Prostate gland (tissue), 2 donors: ENCODE measurements around the gene SCIN.

Experiments used
- POLR2A ChIP-seq: fragments of 450-650 bp; IDR thresholded peaks from one replicate; pipeline ENCODE4 v1.6.1; 2016; ENCODE audit warnings: antibody characterized with exemption, mild to moderate bottlenecking
- POLR2AphosphoS5 ChIP-seq: sonication (generic); formaldehyde crosslinking; IDR thresholded peaks from one replicate; pipeline ENCODE4 v1.6.1; 2017; ENCODE audit warnings: antibody characterized with exemption
- TF ChIP-seq, protein P1 (sequence below), 4 experiments: fragments of 200-600 bp in 2 of 4; fragments of 450-650 bp in 2 of 4; sonication (generic) in 2 of 4; IDR thresholded peaks; 1 replicate in 3 of 4; 2 replicates in 1 of 4; pipeline ENCODE4 v1.5.1; 2016 to 2019; ENCODE audit warnings: antibody characterized with exemption in 4 of 4, mild to moderate bottlenecking in 2 of 4, moderate library complexity in 2 of 4

DNA sequence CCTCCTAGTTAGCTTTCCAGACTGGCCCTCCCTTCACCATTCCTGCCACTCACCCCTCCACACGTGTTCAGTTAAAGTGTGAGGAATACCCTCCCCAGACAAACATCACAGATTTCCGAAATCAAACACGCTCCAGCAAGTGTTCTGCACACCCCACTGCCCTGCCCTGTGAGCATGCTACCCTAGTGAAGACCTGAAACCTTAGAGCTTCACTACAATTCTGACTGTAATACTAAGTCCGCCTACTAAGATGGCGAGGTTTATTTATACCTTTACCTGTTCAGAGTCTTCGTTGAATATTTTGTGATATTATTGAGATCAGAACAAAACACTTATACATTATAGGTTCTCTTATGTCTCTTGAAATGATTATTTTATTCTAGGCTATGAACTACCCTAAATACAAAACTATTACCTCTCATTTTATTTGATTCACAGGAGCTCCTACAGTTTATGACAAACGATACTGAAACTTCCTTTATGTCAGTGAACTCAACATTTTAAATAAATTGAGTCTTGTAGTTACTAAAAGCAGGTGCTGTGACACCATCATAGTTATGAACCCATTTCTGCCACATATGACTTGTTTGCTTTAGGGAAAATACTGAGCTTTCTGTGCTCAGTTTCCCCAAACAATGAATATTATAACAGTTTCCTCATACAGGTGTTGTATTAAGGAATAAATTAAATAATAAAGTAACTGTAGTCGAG lies 8.6 kb downstream of the SCIN start:
- TF ChIP-seq, protein P1, sequence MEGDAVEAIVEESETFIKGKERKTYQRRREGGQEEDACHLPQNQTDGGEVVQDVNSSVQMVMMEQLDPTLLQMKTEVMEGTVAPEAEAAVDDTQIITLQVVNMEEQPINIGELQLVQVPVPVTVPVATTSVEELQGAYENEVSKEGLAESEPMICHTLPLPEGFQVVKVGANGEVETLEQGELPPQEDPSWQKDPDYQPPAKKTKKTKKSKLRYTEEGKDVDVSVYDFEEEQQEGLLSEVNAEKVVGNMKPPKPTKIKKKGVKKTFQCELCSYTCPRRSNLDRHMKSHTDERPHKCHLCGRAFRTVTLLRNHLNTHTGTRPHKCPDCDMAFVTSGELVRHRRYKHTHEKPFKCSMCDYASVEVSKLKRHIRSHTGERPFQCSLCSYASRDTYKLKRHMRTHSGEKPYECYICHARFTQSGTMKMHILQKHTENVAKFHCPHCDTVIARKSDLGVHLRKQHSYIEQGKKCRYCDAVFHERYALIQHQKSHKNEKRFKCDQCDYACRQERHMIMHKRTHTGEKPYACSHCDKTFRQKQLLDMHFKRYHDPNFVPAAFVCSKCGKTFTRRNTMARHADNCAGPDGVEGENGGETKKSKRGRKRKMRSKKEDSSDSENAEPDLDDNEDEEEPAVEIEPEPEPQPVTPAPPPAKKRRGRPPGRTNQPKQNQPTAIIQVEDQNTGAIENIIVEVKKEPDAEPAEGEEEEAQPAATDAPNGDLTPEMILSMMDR (IDR thresholded peaks at IDR 0.05), result no peak
- TF ChIP-seq POLR2A, result no peak
- TF ChIP-seq POLR2AphosphoS5, result no peak
